Amniotic stem cell (primary cell): ENCODE results near the gene CNNM4.

ENCODE experiments used
- DNase-seq: peaks from one replicate; lab custom pipeline; 2025; lab: John Stamatoyannopoulos, UW

The CNNM4 gene

GRCh38 chr2:96758987-96759386 is 1.7 kb upstream of the CNNM4 start:
- no peak for DNase-seq

- DNase-seq = no peak
Measured at GRCh38 chr2:96759548-96759947, 1.2 kb upstream of the CNNM4 start.

GRCh38 chr2:96760986-96761832 is 507 bp downstream of the CNNM4 start:
- DNase-seq = no peak

GRCh38 chr2:96762529-96763311 is 2.0 kb downstream of the CNNM4 start:
- no peak for DNase-seq

GRCh38 chr2:96763511-96764252 is 3.0 kb downstream of the CNNM4 start:
- DNase-seq = no peak

GRCh38 chr2:96764253-96764637 is 3.5 kb downstream of the CNNM4 start:
- no peak for DNase-seq

- DNase-seq = no peak
Measured at GRCh38 chr2:96767135-96767871, 6.6 kb downstream of the CNNM4 start.

- DNase-seq = no peak
Measured at GRCh38 chr2:96768083-96768561, 7.4 kb downstream of the CNNM4 start.

- DNase-seq = no peak
Measured at GRCh38 chr2:96769814-96770213, 9.1 kb downstream of the CNNM4 start.

GRCh38 chr2:96770442-96771202 is 9.9 kb downstream of the CNNM4 start:
- no peak for DNase-seq

GRCh38 chr2:96771796-96772618 is 11.3 kb downstream of the CNNM4 start:
- DNase-seq = no peak

- no peak for DNase-seq
Measured at GRCh38 chr2:96772903-96773671, 12.4 kb downstream of the CNNM4 start.

GRCh38 chr2:96773922-96774321 is 13.2 kb downstream of the CNNM4 start:
- no peak for DNase-seq

GRCh38 chr2:96775160-96775559 is 14.5 kb downstream of the CNNM4 start:
- DNase-seq = no peak

- no peak for DNase-seq
Measured at GRCh38 chr2:96783388-96783787, 22.7 kb downstream of the CNNM4 start.

- DNase-seq = no peak
Measured at GRCh38 chr2:96787411-96787810, 26.7 kb downstream of the CNNM4 start.

- DNase-seq = no peak
Measured at GRCh38 chr2:96788442-96789244, 27.9 kb downstream of the CNNM4 start.

GRCh38 chr2:96789245-96789617 is 28.5 kb downstream of the CNNM4 start:
- DNase-seq = no peak
